Activated T-cell treated with anti-CD3 and anti-CD28 coated beads, Interleukin-2, amount 50 U/mL, for 4 hours (primary cell): ENCODE results near the gene FMN2. TPM values are rescaled to one million over a fixed set of nuclear protein-coding genes. Genes with fewer than 3 reads are reported as not detected.

Experiments used
- ATAC-seq, 2 donors: fragments of 200-7000 bp; cut with Tn5 transposase; one replicate each; pipeline ENCODE4 v1.10.0; 2021
- DNase-seq: peaks from one replicate; pipeline ENCODE4 v3.0.0-alpha.2; 2020
- H3K27me3 Mint-ChIP-seq: one replicate; pipeline ENCODE4 v1.8.0; 2021; ENCODE audit warnings: low read depth, mixed read lengths
- H3K36me3 Mint-ChIP-seq: one replicate; pipeline ENCODE4 v1.8.0; 2022; ENCODE audit warnings: mixed read lengths; ENCODE audit not compliant: insufficient read depth
- H3K4me1 Mint-ChIP-seq: one replicate; pipeline ENCODE4 v1.8.0; 2021; ENCODE audit warnings: low read depth, mixed read lengths
- H3K4me3 Mint-ChIP-seq: one replicate; pipeline ENCODE4 v1.8.0; 2021; ENCODE audit warnings: mild to moderate bottlenecking, moderate library complexity, mixed read lengths
- H3K9me3 Mint-ChIP-seq: one replicate; pipeline ENCODE4 v1.8.0; 2021; ENCODE audit warnings: mixed read lengths
- total RNA-seq, 3 donors: library from RNA; stranded (reverse); gene quantifications; one replicate each; pipeline ENCODE4 v1.2.1, GENCODE V29; 2021

The FMN2 gene
- total RNA-seq, 3 donors from 2014 or later: not detected

- no peak for DNase-seq
- no peak overlapping the region for H3K4me3 Mint-ChIP-seq
- H3K36me3 Mint-ChIP-seq: no peaks in the 10 kb centered on the region
- no peak for ATAC-seq
- no peaks in the 10 kb centered on the region for H3K9me3 Mint-ChIP-seq
- H3K27me3 Mint-ChIP-seq: peaks cover 4% of the 10 kb centered on the region
- no peaks in the 10 kb centered on the region for H3K4me1 Mint-ChIP-seq
These were observed 15.5 kb downstream of the FMN2 start for GRCh38 chr1:240107058-240107684.

DNA sequence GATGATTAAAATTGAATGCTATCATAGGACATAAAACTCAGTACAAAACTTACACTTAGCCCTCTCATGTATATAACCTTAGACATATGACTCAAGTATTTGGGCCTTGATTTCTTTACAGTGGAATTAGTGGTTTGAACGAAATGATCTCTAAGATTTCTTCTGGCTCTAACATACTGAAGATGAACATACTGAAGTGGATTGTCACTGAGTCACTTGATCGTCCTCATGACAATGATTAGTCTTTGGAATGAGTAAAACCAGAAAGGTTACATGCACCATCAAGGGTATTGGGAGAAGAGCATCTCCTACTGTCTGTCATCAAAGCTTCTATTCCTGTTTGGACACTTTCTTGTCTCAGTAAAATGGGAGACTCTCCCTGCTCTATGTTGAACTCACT lies 17.4 kb downstream of the FMN2 start:
- DNase-seq (no peak), ATAC-seq (no peak)
- Mint-ChIP-seq H3K36me3 (no peaks in the 10 kb centered on the region), H3K27me3 (peaks cover 2% of the 10 kb centered on the region), H3K9me3 (no peaks in the 10 kb centered on the region), H3K4me1 (no peaks in the 10 kb centered on the region), H3K4me3 (no peak overlapping the region)

- H3K9me3 Mint-ChIP-seq: no peaks in the 10 kb centered on the region
- peaks cover 2% of the 10 kb centered on the region for H3K27me3 Mint-ChIP-seq
- no peak overlapping the region for H3K4me3 Mint-ChIP-seq
- no peaks in the 10 kb centered on the region for H3K36me3 Mint-ChIP-seq
- ATAC-seq (no peak), DNase-seq (no peak)
- no peaks in the 10 kb centered on the region for H3K4me1 Mint-ChIP-seq
These were observed 18.4 kb downstream of the FMN2 start for GRCh38 chr1:240109920-240110636.

- ATAC-seq (no peak), DNase-seq (no peak)
- Mint-ChIP-seq H3K36me3 (no peaks in the 10 kb centered on the region), H3K4me1 (no peaks in the 10 kb centered on the region), H3K27me3 (peaks cover 4% of the 10 kb centered on the region), H3K9me3 (no peaks in the 10 kb centered on the region), H3K4me3 (no peak overlapping the region)
These were observed 19.9 kb downstream of the FMN2 start for GRCh38 chr1:240111558-240111957.

DNA sequence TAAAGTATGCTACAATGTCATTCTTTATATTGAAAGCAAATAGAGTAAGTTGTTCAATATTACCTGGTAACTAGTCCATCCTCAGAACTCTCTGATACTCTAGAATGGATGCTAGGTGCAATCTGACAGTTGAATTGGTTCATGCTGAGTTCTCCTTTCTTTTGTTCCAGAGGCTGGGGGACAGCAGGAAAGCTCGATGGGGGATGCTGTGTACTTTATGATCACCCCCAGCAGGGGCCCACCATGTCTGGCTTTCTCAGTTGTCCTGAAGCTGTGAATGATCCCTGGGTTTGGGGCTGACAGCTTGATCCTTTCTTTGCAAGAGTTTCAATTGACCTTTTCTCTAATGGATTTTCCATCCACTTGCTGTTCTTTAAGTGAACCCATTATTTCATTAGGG lies 22.5 kb downstream of the FMN2 start:
- no peak overlapping the region for H3K4me3 Mint-ChIP-seq
- no peaks in the 10 kb centered on the region for H3K36me3 Mint-ChIP-seq
- DNase-seq: no peak
- H3K4me1 Mint-ChIP-seq: no peaks in the 10 kb centered on the region
- H3K9me3 Mint-ChIP-seq: no peaks in the 10 kb centered on the region
- ATAC-seq: no peak
- peaks cover 2% of the 10 kb centered on the region for H3K27me3 Mint-ChIP-seq

DNA sequence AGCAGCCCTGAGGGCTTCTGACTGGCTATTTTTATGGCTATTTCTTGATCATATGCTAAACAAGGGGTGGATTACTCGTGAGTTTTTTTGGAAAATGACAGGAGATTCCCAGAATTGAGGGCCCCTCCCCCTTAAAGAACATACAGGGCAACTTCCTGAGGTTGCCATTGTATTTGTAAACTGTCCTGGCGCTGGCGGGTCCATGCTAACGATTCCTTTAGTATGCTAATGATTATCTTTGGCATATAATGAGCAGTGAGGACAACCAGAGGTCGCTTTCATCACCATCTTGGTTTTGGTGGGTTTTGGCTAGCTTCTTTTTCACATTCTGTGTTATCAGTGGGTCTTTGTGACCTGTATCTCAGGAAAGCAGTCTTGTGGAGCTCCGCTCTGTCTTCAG lies 24.1 kb downstream of the FMN2 start:
- Mint-ChIP-seq H3K9me3 (no peaks in the 10 kb centered on the region), H3K27me3 (peaks cover 2% of the 10 kb centered on the region), H3K4me3 (no peak overlapping the region), H3K36me3 (no peaks in the 10 kb centered on the region), H3K4me1 (no peaks in the 10 kb centered on the region)
- DNase-seq (no peak), ATAC-seq (no peak)

- Mint-ChIP-seq H3K36me3 (no peaks in the 10 kb centered on the region), H3K27me3 (peaks cover 2% of the 10 kb centered on the region), H3K4me3 (no peak overlapping the region), H3K9me3 (no peaks in the 10 kb centered on the region), H3K4me1 (no peaks in the 10 kb centered on the region)
- ATAC-seq: no peak
- no peak for DNase-seq
These were observed 25.4 kb downstream of the FMN2 start for GRCh38 chr1:240116831-240117769.

DNA sequence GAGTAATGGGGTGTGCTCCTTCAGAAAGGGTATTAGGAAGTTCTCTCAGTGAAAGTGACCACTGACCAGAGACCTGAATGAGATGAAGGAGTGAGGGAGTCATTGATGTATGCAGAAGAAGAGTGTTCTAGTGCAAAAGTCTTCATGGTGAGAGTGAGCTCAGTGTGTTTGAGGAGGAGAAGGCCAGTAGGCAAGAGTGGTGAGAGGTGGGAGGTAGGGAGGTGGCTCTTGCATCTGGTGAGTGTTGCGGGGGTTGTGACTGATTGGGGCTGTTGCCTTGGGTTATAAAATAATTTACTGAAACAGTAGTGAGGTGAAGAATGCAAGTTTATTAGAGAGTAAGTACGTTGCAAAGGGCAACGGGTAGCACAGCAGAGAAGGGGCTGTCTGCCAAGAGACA lies 26.2 kb downstream of the FMN2 start:
- no peaks in the 10 kb centered on the region for H3K4me1 Mint-ChIP-seq
- H3K27me3 Mint-ChIP-seq: peaks cover 2% of the 10 kb centered on the region
- no peak for DNase-seq
- no peak for ATAC-seq
- no peaks in the 10 kb centered on the region for H3K36me3 Mint-ChIP-seq
- no peaks in the 10 kb centered on the region for H3K9me3 Mint-ChIP-seq
- no peak overlapping the region for H3K4me3 Mint-ChIP-seq

DNA sequence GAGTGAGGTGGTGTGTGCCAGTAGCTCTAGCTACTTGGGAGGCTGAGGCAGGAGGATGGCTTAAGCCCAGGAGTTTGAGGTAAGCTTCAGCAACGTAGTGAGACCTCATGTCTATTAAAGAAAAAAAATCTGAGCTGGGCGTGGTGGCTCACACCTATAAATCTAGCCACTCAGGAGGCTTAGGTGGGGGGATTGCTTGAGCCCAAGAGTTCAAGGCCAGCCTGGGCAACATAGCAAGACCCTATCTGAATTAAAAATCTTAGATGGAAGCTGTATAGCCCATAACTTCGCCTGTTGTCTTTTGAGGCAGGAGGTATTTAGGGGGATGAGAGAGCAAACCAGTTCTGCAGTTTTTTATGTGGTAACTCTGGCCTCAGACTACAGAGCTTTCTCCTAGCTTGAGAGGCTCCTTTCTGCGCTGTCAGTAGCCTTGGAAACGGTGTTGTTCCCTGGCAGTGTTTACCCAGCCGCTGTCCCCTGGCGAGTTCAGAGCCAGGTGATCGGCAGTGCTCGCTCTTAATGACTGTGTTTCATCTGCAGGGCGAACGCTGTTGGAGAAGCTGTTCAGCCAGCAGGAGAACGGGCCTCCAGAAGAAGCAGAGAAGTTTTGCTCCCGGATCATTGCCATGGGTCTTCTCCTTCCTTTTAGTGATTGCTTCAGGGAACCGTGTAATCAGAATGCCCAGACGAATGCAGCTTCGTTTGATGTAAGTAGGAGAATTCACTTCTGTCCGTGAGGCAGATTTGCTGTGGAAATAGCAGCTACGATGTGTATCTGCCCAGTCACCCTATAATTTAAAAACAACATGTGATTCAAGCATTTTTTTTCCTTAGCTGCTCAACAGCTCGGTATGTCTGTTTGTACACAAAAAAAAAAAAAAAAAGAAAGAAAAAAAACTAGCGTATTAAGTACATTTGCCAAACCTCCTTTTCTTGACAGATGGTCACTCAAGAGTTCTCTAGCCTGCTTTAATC lies 31.2 kb downstream of the FMN2 start:
- Mint-ChIP-seq H3K27me3 (no peaks in the 10 kb centered on the region), H3K9me3 (no peaks in the 10 kb centered on the region), H3K36me3 (no peaks in the 10 kb centered on the region), H3K4me1 (no peaks in the 10 kb centered on the region), H3K4me3 (no peak overlapping the region)
- ATAC-seq (no peak), DNase-seq (no peak)

- Mint-ChIP-seq H3K27me3 (no peaks in the 10 kb centered on the region), H3K36me3 (no peaks in the 10 kb centered on the region), H3K4me1 (no peaks in the 10 kb centered on the region), H3K4me3 (no peak overlapping the region), H3K9me3 (no peaks in the 10 kb centered on the region)
- DNase-seq (no peak), ATAC-seq (no peak)
These were observed 35.1 kb downstream of the FMN2 start for GRCh38 chr1:240126821-240127220.

GRCh38 chr1:240128366-240128765 lies 36.7 kb downstream of the FMN2 start:
- DNase-seq (no peak), ATAC-seq (no peak)
- H3K9me3 Mint-ChIP-seq: no peaks in the 10 kb centered on the region
- no peaks in the 10 kb centered on the region for H3K4me1 Mint-ChIP-seq
- no peak overlapping the region for H3K4me3 Mint-ChIP-seq
- no peaks in the 10 kb centered on the region for H3K36me3 Mint-ChIP-seq
- H3K27me3 Mint-ChIP-seq: no peaks in the 10 kb centered on the region

DNA sequence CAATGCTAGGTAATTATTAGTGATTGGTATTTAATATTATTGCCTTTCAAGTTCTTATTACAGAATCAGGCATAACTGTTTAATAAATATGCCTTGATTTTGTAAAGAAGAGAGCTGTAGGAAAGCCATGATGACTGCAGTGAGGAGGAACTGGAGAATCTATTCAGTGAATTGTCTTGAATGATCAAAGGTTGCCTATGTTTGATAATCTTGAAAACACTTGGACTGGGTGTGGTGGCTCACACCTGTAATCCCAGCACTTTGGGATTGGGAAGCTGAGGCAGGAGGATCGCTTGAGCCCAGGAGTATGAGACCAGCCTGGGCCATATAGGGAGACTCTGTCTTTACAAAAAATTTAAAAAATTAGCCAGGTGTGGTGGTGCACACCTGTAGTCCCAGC lies 42.4 kb downstream of the FMN2 start:
- no peak for DNase-seq
- Mint-ChIP-seq H3K4me3 (no peak overlapping the region), H3K27me3 (peaks cover 1% of the 10 kb centered on the region), H3K36me3 (no peaks in the 10 kb centered on the region), H3K4me1 (no peaks in the 10 kb centered on the region), H3K9me3 (no peaks in the 10 kb centered on the region)
- ATAC-seq: no peak

- peaks cover 1% of the 10 kb centered on the region for H3K27me3 Mint-ChIP-seq
- H3K4me3 Mint-ChIP-seq: no peak overlapping the region
- ATAC-seq: no peak
- no peaks in the 10 kb centered on the region for H3K9me3 Mint-ChIP-seq
- H3K4me1 Mint-ChIP-seq: no peaks in the 10 kb centered on the region
- DNase-seq: no peak
- H3K36me3 Mint-ChIP-seq: no peaks in the 10 kb centered on the region
These were observed 42.9 kb downstream of the FMN2 start for GRCh38 chr1:240134596-240134995.

DNA sequence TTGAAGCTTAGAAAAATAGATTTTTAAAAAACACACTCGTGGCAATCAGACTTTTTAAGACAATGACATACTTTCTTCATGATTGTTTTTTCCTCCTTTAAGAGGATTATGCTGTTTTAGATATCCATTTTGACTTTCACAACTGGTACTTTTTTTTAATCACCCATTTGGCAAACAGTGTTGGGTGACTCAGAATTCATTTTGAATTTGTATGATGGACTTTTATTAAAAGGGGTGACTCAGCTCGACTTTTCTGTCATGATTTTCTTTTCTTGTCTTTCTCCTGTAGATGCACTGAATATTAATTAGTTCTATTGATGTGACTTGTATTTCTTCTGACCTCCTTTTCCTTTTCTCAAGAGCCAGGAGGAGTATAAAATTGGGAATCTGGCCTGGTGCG lies 44.7 kb downstream of the FMN2 start:
- DNase-seq (no peak), ATAC-seq (no peak)
- no peak overlapping the region for H3K4me3 Mint-ChIP-seq
- no peaks in the 10 kb centered on the region for H3K36me3 Mint-ChIP-seq
- H3K27me3 Mint-ChIP-seq: peaks cover 1% of the 10 kb centered on the region
- H3K9me3 Mint-ChIP-seq: no peaks in the 10 kb centered on the region
- H3K4me1 Mint-ChIP-seq: no peaks in the 10 kb centered on the region
